HepG2 (cell line): ENCODE data around the gene ACTN3. TPM values are rescaled to one million over a fixed set of nuclear protein-coding genes. Genes with fewer than 3 reads are reported as not detected.
A peak's percentile ranks its signal among the peaks of the same experiment; 100 is the strongest.

ENCODE experiments used
- DR1 ChIP-seq: sonication (generic); formaldehyde crosslinking; IDR thresholded peaks from 2 replicates; pipeline ENCODE4 v1.8.0; 2021; ENCODE audit warnings: mild to moderate bottlenecking, missing genetic modification reagents, inconsistent platforms
- IKZF4 ChIP-seq: sonication (generic); formaldehyde crosslinking; IDR thresholded peaks from 2 replicates; pipeline ENCODE4 v1.5.1; 2020; ENCODE audit warnings: borderline replicate concordance, mild to moderate bottlenecking, low read depth, missing genetic modification reagents; ENCODE audit errors: not compliant biosample characterization
- KLF6 ChIP-seq: IDR thresholded peaks from 2 replicates; pipeline ENCODE4 v1.8.0; 2016; ENCODE audit warnings: missing biosample characterization, missing genetic modification reagents
- NCOA2 ChIP-seq: sonication (generic); formaldehyde crosslinking; IDR thresholded peaks from 2 replicates; pipeline ENCODE4 v1.8.0; 2022; ENCODE audit warnings: inconsistent platforms
- NFATC3 ChIP-seq: sonication (generic); formaldehyde crosslinking; IDR thresholded peaks from 2 replicates; pipeline ENCODE4 v1.5.1; 2020; ENCODE audit warnings: mild to moderate bottlenecking, missing genetic modification reagents
- NFRKB ChIP-seq: fragments of 450-650 bp; IDR thresholded peaks from 2 replicates; pipeline ENCODE4 v1.6.1; 2017
- PHF5A ChIP-seq: IDR thresholded peaks from one replicate; pipeline ENCODE4 v1.6.1; 2018; ENCODE audit warnings: low read depth, missing genetic modification reagents; ENCODE audit not compliant: unreplicated experiment
- PPARG ChIP-seq: conservative IDR thresholded peaks from 2 replicates; pipeline ENCODE4 v1.6.1; 2016; ENCODE audit warnings: missing biosample characterization, missing genetic modification reagents
- SP1 ChIP-seq, 2 experiments: fragments of 450-650 bp in 1 of 2; sonication (generic) in 1 of 2; formaldehyde crosslinking in 1 of 2; IDR thresholded peaks; 2 replicates each; pipeline versions ENCODE4 v1.4.0 to v1.6.1; 2016 to 2020; ENCODE audit warnings: missing genetic modification reagents in 1 of 2
- ZNF660 ChIP-seq: sonication (generic); formaldehyde crosslinking; IDR thresholded peaks from 2 replicates; pipeline ENCODE4 v1.5.1; 2020; ENCODE audit warnings: mild to moderate bottlenecking, low read depth, missing genetic modification reagents, borderline replicate concordance
- ZNF788 ChIP-seq: sonication (generic); formaldehyde crosslinking; IDR thresholded peaks from 2 replicates; pipeline ENCODE4 v1.5.0; 2020; ENCODE audit warnings: mild to moderate bottlenecking, missing genetic modification reagents, borderline replicate concordance
- polyA plus RNA-seq, 8 experiments: library from polyadenylated mRNA; depleted of rRNA in 3 of 8; stranded (reverse) in 7 of 8; unstranded in 1 of 8; fragments of >200 nt; fragmentation: Illumina TruSeq in 4 of 8; extraction: Trizol in 4 of 8; gene quantifications; 2 replicates each; pipeline versions ENCODE4 v1.2.1 to v1.2.3, GENCODE V29; 2011 to 2016; ENCODE audit warnings: low read depth in 4 of 8, missing spikeins in 1 of 8, mixed read lengths in 1 of 8; ENCODE audit not compliant: insufficient read depth in 1 of 8
- total RNA-seq, 5 experiments: library from RNA; depleted of rRNA; stranded (reverse); fragments of >200 nt; fragmentation: Illumina TruSeq; extraction: Trizol; gene quantifications; 2 replicates each; pipeline ENCODE4 v1.2.3, GENCODE V29; 2016; ENCODE audit warnings: low read depth in 1 of 5
- TF ChIP-seq, protein P1 (sequence below): IDR thresholded peaks from 2 replicates; pipeline ENCODE4 v1.6.1; 2016; ENCODE audit warnings: low read depth
- TF ChIP-seq, protein P2 (sequence below): sonication (generic); formaldehyde crosslinking; IDR thresholded peaks from 2 replicates; pipeline ENCODE4 v1.5.0; 2020; ENCODE audit warnings: mild to moderate bottlenecking, missing genetic modification reagents
- TF ChIP-seq, protein P3 (sequence below): sonication (generic); formaldehyde crosslinking; IDR thresholded peaks from 2 replicates; pipeline ENCODE4 v1.4.0; 2020; ENCODE audit warnings: missing genetic modification reagents
- TF ChIP-seq, protein P4 (sequence below): IDR thresholded peaks from 2 replicates; pipeline ENCODE4 v1.6.1; 2016; ENCODE audit warnings: low read depth, missing genetic modification reagents, missing compliant biosample characterization
- TF ChIP-seq, protein P5 (sequence below): sonication (generic); formaldehyde crosslinking; IDR thresholded peaks from 2 replicates; pipeline ENCODE4 v1.5.1; 2020; ENCODE audit warnings: missing genetic modification reagents, mild to moderate bottlenecking, borderline replicate concordance

ACTN3 gene
- total and polyA plus RNA-seq, 2 of the 13 experiments (the other 11 are each of a cell fraction or from before 2014, with no cell fraction given) = 0.04 to 0.09 TPM

GRCh38 chr11:66545701-66546367, 869 bp upstream of the ACTN3 start, which contains the start of gene ZDHHC24 (continued):
- TF ChIP-seq NFRKB = no peak
- TF ChIP-seq, protein P1, sequence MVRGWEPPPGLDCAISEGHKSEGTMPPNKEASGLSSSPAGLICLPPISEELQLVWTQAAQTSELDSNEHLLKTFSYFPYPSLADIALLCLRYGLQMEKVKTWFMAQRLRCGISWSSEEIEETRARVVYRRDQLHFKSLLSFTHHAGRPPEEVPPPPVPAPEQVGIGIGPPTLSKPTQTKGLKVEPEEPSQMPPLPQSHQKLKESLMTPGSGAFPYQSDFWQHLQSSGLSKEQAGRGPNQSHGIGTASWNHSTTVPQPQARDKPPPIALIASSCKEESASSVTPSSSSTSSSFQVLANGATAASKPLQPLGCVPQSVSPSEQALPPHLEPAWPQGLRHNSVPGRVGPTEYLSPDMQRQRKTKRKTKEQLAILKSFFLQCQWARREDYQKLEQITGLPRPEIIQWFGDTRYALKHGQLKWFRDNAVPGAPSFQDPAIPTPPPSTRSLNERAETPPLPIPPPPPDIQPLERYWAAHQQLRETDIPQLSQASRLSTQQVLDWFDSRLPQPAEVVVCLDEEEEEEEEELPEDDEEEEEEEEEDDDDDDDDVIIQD (CRISPR knock-in tag) = no peak
- TF ChIP-seq, protein P2, sequence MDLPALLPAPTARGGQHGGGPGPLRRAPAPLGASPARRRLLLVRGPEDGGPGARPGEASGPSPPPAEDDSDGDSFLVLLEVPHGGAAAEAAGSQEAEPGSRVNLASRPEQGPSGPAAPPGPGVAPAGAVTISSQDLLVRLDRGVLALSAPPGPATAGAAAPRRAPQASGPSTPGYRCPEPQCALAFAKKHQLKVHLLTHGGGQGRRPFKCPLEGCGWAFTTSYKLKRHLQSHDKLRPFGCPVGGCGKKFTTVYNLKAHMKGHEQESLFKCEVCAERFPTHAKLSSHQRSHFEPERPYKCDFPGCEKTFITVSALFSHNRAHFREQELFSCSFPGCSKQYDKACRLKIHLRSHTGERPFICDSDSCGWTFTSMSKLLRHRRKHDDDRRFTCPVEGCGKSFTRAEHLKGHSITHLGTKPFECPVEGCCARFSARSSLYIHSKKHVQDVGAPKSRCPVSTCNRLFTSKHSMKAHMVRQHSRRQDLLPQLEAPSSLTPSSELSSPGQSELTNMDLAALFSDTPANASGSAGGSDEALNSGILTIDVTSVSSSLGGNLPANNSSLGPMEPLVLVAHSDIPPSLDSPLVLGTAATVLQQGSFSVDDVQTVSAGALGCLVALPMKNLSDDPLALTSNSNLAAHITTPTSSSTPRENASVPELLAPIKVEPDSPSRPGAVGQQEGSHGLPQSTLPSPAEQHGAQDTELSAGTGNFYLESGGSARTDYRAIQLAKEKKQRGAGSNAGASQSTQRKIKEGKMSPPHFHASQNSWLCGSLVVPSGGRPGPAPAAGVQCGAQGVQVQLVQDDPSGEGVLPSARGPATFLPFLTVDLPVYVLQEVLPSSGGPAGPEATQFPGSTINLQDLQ (CRISPR knock-in tag) = 0 out of 2 replicates have a peak, but pooled peaks have one; percentile 76
- TF ChIP-seq IKZF4 (CRISPR knock-in tag) = no peak
- TF ChIP-seq NCOA2 (CRISPR knock-in tag) = 0 out of 2 replicates have a peak, but pooled peaks have one; percentile 29
- TF ChIP-seq, protein P3, sequence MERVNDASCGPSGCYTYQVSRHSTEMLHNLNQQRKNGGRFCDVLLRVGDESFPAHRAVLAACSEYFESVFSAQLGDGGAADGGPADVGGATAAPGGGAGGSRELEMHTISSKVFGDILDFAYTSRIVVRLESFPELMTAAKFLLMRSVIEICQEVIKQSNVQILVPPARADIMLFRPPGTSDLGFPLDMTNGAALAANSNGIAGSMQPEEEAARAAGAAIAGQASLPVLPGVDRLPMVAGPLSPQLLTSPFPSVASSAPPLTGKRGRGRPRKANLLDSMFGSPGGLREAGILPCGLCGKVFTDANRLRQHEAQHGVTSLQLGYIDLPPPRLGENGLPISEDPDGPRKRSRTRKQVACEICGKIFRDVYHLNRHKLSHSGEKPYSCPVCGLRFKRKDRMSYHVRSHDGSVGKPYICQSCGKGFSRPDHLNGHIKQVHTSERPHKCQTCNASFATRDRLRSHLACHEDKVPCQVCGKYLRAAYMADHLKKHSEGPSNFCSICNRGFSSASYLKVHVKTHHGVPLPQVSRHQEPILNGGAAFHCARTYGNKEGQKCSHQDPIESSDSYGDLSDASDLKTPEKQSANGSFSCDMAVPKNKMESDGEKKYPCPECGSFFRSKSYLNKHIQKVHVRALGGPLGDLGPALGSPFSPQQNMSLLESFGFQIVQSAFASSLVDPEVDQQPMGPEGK (CRISPR knock-in tag) = peak; percentile 74
- TF ChIP-seq, protein P4, sequence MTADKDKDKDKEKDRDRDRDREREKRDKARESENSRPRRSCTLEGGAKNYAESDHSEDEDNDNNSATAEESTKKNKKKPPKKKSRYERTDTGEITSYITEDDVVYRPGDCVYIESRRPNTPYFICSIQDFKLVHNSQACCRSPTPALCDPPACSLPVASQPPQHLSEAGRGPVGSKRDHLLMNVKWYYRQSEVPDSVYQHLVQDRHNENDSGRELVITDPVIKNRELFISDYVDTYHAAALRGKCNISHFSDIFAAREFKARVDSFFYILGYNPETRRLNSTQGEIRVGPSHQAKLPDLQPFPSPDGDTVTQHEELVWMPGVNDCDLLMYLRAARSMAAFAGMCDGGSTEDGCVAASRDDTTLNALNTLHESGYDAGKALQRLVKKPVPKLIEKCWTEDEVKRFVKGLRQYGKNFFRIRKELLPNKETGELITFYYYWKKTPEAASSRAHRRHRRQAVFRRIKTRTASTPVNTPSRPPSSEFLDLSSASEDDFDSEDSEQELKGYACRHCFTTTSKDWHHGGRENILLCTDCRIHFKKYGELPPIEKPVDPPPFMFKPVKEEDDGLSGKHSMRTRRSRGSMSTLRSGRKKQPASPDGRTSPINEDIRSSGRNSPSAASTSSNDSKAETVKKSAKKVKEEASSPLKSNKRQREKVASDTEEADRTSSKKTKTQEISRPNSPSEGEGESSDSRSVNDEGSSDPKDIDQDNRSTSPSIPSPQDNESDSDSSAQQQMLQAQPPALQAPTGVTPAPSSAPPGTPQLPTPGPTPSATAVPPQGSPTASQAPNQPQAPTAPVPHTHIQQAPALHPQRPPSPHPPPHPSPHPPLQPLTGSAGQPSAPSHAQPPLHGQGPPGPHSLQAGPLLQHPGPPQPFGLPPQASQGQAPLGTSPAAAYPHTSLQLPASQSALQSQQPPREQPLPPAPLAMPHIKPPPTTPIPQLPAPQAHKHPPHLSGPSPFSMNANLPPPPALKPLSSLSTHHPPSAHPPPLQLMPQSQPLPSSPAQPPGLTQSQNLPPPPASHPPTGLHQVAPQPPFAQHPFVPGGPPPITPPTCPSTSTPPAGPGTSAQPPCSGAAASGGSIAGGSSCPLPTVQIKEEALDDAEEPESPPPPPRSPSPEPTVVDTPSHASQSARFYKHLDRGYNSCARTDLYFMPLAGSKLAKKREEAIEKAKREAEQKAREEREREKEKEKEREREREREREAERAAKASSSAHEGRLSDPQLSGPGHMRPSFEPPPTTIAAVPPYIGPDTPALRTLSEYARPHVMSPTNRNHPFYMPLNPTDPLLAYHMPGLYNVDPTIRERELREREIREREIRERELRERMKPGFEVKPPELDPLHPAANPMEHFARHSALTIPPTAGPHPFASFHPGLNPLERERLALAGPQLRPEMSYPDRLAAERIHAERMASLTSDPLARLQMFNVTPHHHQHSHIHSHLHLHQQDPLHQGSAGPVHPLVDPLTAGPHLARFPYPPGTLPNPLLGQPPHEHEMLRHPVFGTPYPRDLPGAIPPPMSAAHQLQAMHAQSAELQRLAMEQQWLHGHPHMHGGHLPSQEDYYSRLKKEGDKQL = no peak
- peak; percentile 72; the same call in 1 of the 2 replicates for TF ChIP-seq ZNF788 (CRISPR knock-in tag)
- no peak for TF ChIP-seq SP1 (IDR thresholded peaks at IDR 0.05)
- peak; percentile 67 for TF ChIP-seq SP1 (CRISPR knock-in tag; IDR thresholded peaks at IDR 0.05)
- no peak for TF ChIP-seq ZNF660 (CRISPR knock-in tag)
- TF ChIP-seq PHF5A (CRISPR knock-in tag) = no peak
- no peak for TF ChIP-seq NFATC3
- TF ChIP-seq KLF6 = no peak
- TF ChIP-seq, protein P5, sequence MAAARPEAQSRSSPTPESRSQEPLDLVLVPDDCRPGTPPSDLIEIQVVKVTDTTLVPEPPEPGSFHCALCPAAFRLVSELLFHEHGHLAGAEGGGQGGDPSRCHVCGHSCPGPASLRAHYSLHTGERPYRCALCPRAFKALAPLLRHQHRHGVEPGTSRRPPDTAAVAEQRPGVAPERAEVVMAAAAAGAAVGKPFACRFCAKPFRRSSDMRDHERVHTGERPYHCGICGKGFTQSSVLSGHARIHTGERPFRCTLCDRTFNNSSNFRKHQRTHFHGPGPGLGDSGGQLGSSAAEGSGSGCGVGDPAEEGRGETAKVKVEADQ (CRISPR knock-in tag) = no peak
- 0 out of 2 replicates have a peak, but pooled peaks have one; percentile 10 for TF ChIP-seq PPARG (CRISPR knock-in tag)
- peak; percentile 76; the same call in 1 of the 2 replicates for TF ChIP-seq DR1 (CRISPR knock-in tag)
